BE2C (cell line): ENCODE results near the gene SLITRK6.
A peak's percentile ranks its signal among the peaks of the same experiment; 100 is the strongest.

Experiments used
- DNase-seq: peaks from one replicate; pipeline ENCODE4 v3.0.0-alpha.2; 2020
- H3K27me3 ChIP-seq: fragments of 250-450 bp; sonication (Bioruptor Pico); 2 replicates; pipeline ENCODE4 v1.5.1; 2020; ENCODE audit warnings: mild to moderate bottlenecking
- H3K36me3 ChIP-seq: fragments of 250-450 bp; sonication (Bioruptor Pico); 2 replicates; pipeline ENCODE4 v1.5.1; 2020; ENCODE audit warnings: mild to moderate bottlenecking
- H3K4me1 ChIP-seq: fragments of 250-450 bp; sonication (Bioruptor Pico); 2 replicates; pipeline ENCODE4 v1.5.1; 2020
- H3K4me3 ChIP-seq: 2 replicates; pipeline ENCODE4 v1.5.1; 2011; ENCODE audit warnings: low read depth, low read length
- H3K9me3 ChIP-seq: fragments of 250-450 bp; sonication (Bioruptor Pico); 2 replicates; pipeline ENCODE4 v1.5.1; 2020
- CTCF ChIP-seq: IDR thresholded peaks from 2 replicates; pipeline ENCODE4 v1.5.1; 2012; ENCODE audit warnings: mild to moderate bottlenecking, low read depth, low read length

SLITRK6 gene

GRCh38 chr13:85825454-85825853 is 26.2 kb upstream of the SLITRK6 start:
- no peaks in the 10 kb centered on the region for H3K9me3 ChIP-seq

GRCh38 chr13:85823832-85824231 is 24.6 kb upstream of the SLITRK6 start:
- no peaks in the 10 kb centered on the region for H3K36me3 ChIP-seq
- no peak for DNase-seq
- H3K27me3 ChIP-seq, result no peaks in the 10 kb centered on the region
- H3K4me1 ChIP-seq, result peaks cover 4% of the 10 kb centered on the region; the same call in 1 of the 2 replicates
- TF ChIP-seq CTCF, result no peak
- no peak overlapping the region for H3K4me3 ChIP-seq
- H3K9me3 ChIP-seq, result no peaks in the 10 kb centered on the region

More at GRCh38 chr13:85825454-85825853, 26.2 kb upstream of the SLITRK6 start:
- H3K4me1 ChIP-seq, result no peaks in the 10 kb centered on the region
- H3K36me3 ChIP-seq, result no peaks in the 10 kb centered on the region
- no peak for TF ChIP-seq CTCF
- H3K4me3 ChIP-seq, result no peak overlapping the region
- H3K27me3 ChIP-seq, result no peaks in the 10 kb centered on the region
- DNase-seq, result no peak

GRCh38 chr13:85819513-85819912 is 20.3 kb upstream of the SLITRK6 start:
- peaks cover 4% of the 10 kb centered on the region; the same call in 1 of the 2 replicates for H3K4me1 ChIP-seq
- H3K36me3 ChIP-seq, result no peaks in the 10 kb centered on the region
- H3K27me3 ChIP-seq, result no peaks in the 10 kb centered on the region

GRCh38 chr13:85816413-85816812 is 17.2 kb upstream of the SLITRK6 start:
- Histone ChIP-seq H3K9me3 (no peaks in the 10 kb centered on the region), H3K4me1 (peaks cover 4% of the 10 kb centered on the region; the same call in 1 of the 2 replicates), H3K36me3 (no peaks in the 10 kb centered on the region), H3K27me3 (no peaks in the 10 kb centered on the region), H3K4me3 (no peak overlapping the region)
- peak; percentile 23; the same call in 1 of the 2 replicates for TF ChIP-seq CTCF
- no peak for DNase-seq

More at GRCh38 chr13:85819513-85819912, 20.3 kb upstream of the SLITRK6 start:
- TF ChIP-seq CTCF, result no peak
- no peak for DNase-seq
- Histone ChIP-seq H3K4me3 (no peak overlapping the region), H3K9me3 (no peaks in the 10 kb centered on the region)

- no peak overlapping the region for H3K4me3 ChIP-seq
- no peaks in the 10 kb centered on the region for H3K4me1 ChIP-seq
Observed at GRCh38 chr13:85812282-85812681, 13.1 kb upstream of the SLITRK6 start.

More at GRCh38 chr13:85812282-85812681, 13.1 kb upstream of the SLITRK6 start:
- no peak for DNase-seq
- no peaks in the 10 kb centered on the region for H3K9me3 ChIP-seq
- H3K27me3 ChIP-seq, result no peaks in the 10 kb centered on the region
- H3K36me3 ChIP-seq, result no peaks in the 10 kb centered on the region
- no peak for TF ChIP-seq CTCF
